Fibroblast of the aortic adventitia (primary cell): ENCODE results near the gene RNF213. TPM values are rescaled to one million over a fixed set of nuclear protein-coding genes. Genes with fewer than 3 reads are reported as not detected.

Experiments used
- DNase-seq: peaks from one replicate; pipeline ENCODE4 v3.0.0-alpha.2; 2010; ENCODE audit warnings: low read depth
- H3K4me3 ChIP-seq: 2 replicates; pipeline ENCODE4 v1.5.1; 2011; ENCODE audit warnings: low read depth, mild to moderate bottlenecking, control low read depth, low read length, moderate library complexity
- CTCF ChIP-seq: IDR thresholded peaks from 2 replicates; pipeline ENCODE4 v1.5.1; 2011; ENCODE audit warnings: mild to moderate bottlenecking, low read length, control low read depth, inconsistent platforms; ENCODE audit not compliant: insufficient read depth
- total RNA-seq: library from RNA; depleted of rRNA; stranded (reverse); fragments of >200 nt; gene quantifications from 2 replicates; pipeline ENCODE4 v1.2.3, GENCODE V29; 2012; ENCODE audit warnings: low replicate concordance

The RNF213 gene
- total RNA-seq, 1 donor = 143 TPM

- no peak for DNase-seq
- no peak overlapping the region for H3K4me3 ChIP-seq
- TF ChIP-seq CTCF = no peak
Measured at GRCh38 chr17:80382956-80383355, 122.3 kb downstream of the RNF213 start.

- TF ChIP-seq CTCF = no peak
- H3K4me3 ChIP-seq = no peak overlapping the region
- no peak for DNase-seq
Measured at GRCh38 chr17:80384078-80384960, 123.7 kb downstream of the RNF213 start.

- no peak for DNase-seq
- TF ChIP-seq CTCF = no peak
- no peak overlapping the region for H3K4me3 ChIP-seq
Measured at GRCh38 chr17:80385046-80385445, 124.4 kb downstream of the RNF213 start.

- TF ChIP-seq CTCF = no peak
- DNase-seq = no peak
Measured at GRCh38 chr17:80386341-80386740, 125.7 kb downstream of the RNF213 start.

GRCh38 chr17:80387071-80387470 is 126.4 kb downstream of the RNF213 start:
- TF ChIP-seq CTCF = no peak
- DNase-seq = no peak
- H3K4me3 ChIP-seq = no peak overlapping the region

More at GRCh38 chr17:80386341-80386740, 125.7 kb downstream of the RNF213 start:
- no peak overlapping the region for H3K4me3 ChIP-seq

GRCh38 chr17:80388175-80388574 is 127.5 kb downstream of the RNF213 start:
- TF ChIP-seq CTCF = no peak
- DNase-seq = no peak
- H3K4me3 ChIP-seq = no peak overlapping the region
